Measurements from ENCODE around the gene CDC42BPG.

- TF ChIP-seq EZH2 (IDR thresholded peaks at IDR 0.05; ENCODE audit: low read depth, low read length, severe bottlenecking) (no peak), BCL11A (IDR thresholded peaks at IDR 0.05; ENCODE audit: low read depth in 2 of 2, low read length in 2 of 2) (no peak), ATF3 (IDR thresholded peaks at IDR 0.05; ENCODE audit: insufficient read depth, low read depth, low read length) (no peak), CTCF (IDR thresholded peaks at IDR 0.05; ENCODE audit: control extremely low read depth in 1 of 3, insufficient read depth in 1 of 3, low read depth in 1 of 3, low read length in 3 of 3) (no peak), SIX5 (IDR thresholded peaks at IDR 0.05; ENCODE audit: low read depth, low read length) (no peak), GABPA (IDR thresholded peaks at IDR 0.05; ENCODE audit: borderline replicate concordance, insufficient read depth, low read length) (no peak)
These were observed 55.9 kb downstream of the CDC42BPG start for GRCh38 chr11:64788321-64789215.
